Measurements from ENCODE around the gene PPM1F. TPM values are rescaled to one million over a fixed set of nuclear protein-coding genes. Genes with fewer than 3 reads are reported as not detected.
"Not testable (repeated sequence)": the region's sequence is repeated elsewhere in the genome, so short reads cannot be mapped to it uniquely, and the experiment has no call there.

The PPM1F gene
- total and polyA plus RNA-seq, 4 donors = 1.8 to 15.5 (median 8.9) TPM

DNA sequence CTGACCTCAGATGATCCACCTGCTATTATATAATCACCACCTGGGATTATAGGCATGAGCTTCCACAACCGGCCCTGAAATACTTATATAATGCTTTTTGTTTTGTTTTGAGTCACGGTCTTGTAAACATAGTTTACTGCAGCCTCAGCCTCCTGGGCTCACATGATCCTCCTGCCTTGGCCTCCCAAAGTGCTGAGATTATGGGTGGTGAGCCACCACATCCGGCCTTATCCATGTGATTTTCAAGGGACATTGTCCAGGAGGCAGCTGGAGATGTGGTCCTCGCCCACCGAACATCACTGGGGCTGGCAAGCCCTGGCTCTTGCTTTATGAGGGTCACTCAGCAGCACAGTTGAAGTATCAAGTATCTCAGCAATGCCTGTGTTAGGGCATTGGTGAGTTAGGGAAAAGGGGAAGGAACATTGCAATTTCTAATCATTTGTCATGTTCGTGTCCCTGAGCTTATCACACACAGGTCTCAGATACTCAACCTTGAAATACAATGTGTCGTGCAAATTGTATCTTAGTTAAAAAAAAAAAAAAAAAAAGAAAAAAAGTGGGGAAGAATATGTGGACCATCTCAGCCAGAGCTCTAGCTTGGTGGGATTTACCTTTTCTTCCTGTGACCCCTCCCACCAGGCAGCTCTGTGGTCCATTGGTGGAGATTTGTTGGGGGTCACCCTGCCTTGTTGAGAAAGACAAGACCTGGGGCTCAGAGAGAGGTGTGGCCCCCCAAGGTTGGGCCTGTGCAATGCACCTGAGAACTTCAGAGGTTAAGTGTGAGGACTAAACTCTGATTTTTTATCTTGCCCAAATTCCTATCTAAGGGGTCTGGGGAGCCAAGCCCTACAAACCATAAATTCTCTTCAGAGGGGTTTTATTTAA is 44.8 kb downstream of the PPM1F start:
- Histone ChIP-seq H3K27ac (ENCODE audit: low read depth in 1 of 2, low read length in 2 of 2) (no peak overlapping the region), H3K9ac (ENCODE audit: low read depth in 1 of 2, low read length in 2 of 2) (no peak overlapping the region), H3K4me1 (ENCODE audit: control insufficient read depth in 4 of 4, insufficient read depth in 4 of 4, low read length in 3 of 4) (no peaks in the 10 kb centered on the region), H3K36me3 (ENCODE audit: control insufficient read depth in 4 of 4, insufficient read depth in 3 of 4, low read depth in 1 of 4, low read length in 3 of 4) (no peaks in the 10 kb centered on the region), H3K27me3 (ENCODE audit: control insufficient read depth in 4 of 4, insufficient read depth in 4 of 4, low read length in 3 of 4) (no peaks in the 10 kb centered on the region), H3K4me3 (ENCODE audit: low read depth in 1 of 3, low read length in 3 of 3) (no peak overlapping the region), H3K9me3 (ENCODE audit: control insufficient read depth in 4 of 4, low read length in 3 of 4) (no peaks in the 10 kb centered on the region)
- TF ChIP-seq HNF4A (conservative IDR thresholded peaks at IDR 0.05) (no peak), RXRA (IDR thresholded peaks at IDR 0.05) (no peak), YY1 (IDR thresholded peaks at IDR 0.05) (no peak), EGR1 (IDR thresholded peaks at IDR 0.05; ENCODE audit: low read depth in 2 of 2) (no peak), FOXA1 (IDR thresholded peaks at IDR 0.05) (no peak), TAF1 (conservative IDR thresholded peaks at IDR 0.05) (no peak), HNF4G (IDR thresholded peaks at IDR 0.05) (no peak), NR2F2 (IDR thresholded peaks at IDR 0.05) (no peak), RAD21 (IDR thresholded peaks at IDR 0.05) (no peak), SP1 (IDR thresholded peaks at IDR 0.05) (no peak), FOXA2 (IDR thresholded peaks at IDR 0.05) (no peak), GABPA (IDR thresholded peaks at IDR 0.05 in 1 of 2, conservative IDR thresholded peaks at IDR 0.05 in 1 of 2) (no peak), JUND (IDR thresholded peaks at IDR 0.05) (no peak)
- TF ChIP-seq, protein P1, sequence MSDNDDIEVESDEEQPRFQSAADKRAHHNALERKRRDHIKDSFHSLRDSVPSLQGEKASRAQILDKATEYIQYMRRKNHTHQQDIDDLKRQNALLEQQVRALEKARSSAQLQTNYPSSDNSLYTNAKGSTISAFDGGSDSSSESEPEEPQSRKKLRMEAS (IDR thresholded peaks at IDR 0.05) = no peak
- TF ChIP-seq, protein P2, sequence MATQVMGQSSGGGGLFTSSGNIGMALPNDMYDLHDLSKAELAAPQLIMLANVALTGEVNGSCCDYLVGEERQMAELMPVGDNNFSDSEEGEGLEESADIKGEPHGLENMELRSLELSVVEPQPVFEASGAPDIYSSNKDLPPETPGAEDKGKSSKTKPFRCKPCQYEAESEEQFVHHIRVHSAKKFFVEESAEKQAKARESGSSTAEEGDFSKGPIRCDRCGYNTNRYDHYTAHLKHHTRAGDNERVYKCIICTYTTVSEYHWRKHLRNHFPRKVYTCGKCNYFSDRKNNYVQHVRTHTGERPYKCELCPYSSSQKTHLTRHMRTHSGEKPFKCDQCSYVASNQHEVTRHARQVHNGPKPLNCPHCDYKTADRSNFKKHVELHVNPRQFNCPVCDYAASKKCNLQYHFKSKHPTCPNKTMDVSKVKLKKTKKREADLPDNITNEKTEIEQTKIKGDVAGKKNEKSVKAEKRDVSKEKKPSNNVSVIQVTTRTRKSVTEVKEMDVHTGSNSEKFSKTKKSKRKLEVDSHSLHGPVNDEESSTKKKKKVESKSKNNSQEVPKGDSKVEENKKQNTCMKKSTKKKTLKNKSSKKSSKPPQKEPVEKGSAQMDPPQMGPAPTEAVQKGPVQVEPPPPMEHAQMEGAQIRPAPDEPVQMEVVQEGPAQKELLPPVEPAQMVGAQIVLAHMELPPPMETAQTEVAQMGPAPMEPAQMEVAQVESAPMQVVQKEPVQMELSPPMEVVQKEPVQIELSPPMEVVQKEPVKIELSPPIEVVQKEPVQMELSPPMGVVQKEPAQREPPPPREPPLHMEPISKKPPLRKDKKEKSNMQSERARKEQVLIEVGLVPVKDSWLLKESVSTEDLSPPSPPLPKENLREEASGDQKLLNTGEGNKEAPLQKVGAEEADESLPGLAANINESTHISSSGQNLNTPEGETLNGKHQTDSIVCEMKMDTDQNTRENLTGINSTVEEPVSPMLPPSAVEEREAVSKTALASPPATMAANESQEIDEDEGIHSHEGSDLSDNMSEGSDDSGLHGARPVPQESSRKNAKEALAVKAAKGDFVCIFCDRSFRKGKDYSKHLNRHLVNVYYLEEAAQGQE (IDR thresholded peaks at IDR 0.05) = no peak
- TF ChIP-seq, protein P3, sequence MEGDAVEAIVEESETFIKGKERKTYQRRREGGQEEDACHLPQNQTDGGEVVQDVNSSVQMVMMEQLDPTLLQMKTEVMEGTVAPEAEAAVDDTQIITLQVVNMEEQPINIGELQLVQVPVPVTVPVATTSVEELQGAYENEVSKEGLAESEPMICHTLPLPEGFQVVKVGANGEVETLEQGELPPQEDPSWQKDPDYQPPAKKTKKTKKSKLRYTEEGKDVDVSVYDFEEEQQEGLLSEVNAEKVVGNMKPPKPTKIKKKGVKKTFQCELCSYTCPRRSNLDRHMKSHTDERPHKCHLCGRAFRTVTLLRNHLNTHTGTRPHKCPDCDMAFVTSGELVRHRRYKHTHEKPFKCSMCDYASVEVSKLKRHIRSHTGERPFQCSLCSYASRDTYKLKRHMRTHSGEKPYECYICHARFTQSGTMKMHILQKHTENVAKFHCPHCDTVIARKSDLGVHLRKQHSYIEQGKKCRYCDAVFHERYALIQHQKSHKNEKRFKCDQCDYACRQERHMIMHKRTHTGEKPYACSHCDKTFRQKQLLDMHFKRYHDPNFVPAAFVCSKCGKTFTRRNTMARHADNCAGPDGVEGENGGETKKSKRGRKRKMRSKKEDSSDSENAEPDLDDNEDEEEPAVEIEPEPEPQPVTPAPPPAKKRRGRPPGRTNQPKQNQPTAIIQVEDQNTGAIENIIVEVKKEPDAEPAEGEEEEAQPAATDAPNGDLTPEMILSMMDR (IDR thresholded peaks at IDR 0.05; ENCODE audit: low read depth, low read length, missing input control) = no peak
- TF ChIP-seq, protein P4, sequence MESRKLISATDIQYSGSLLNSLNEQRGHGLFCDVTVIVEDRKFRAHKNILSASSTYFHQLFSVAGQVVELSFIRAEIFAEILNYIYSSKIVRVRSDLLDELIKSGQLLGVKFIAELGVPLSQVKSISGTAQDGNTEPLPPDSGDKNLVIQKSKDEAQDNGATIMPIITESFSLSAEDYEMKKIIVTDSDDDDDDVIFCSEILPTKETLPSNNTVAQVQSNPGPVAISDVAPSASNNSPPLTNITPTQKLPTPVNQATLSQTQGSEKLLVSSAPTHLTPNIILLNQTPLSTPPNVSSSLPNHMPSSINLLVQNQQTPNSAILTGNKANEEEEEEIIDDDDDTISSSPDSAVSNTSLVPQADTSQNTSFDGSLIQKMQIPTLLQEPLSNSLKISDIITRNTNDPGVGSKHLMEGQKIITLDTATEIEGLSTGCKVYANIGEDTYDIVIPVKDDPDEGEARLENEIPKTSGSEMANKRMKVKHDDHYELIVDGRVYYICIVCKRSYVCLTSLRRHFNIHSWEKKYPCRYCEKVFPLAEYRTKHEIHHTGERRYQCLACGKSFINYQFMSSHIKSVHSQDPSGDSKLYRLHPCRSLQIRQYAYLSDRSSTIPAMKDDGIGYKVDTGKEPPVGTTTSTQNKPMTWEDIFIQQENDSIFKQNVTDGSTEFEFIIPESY (IDR thresholded peaks at IDR 0.05) = no peak
- TF ChIP-seq, protein P5, sequence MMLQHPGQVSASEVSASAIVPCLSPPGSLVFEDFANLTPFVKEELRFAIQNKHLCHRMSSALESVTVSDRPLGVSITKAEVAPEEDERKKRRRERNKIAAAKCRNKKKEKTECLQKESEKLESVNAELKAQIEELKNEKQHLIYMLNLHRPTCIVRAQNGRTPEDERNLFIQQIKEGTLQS (IDR thresholded peaks at IDR 0.05) = no peak
- 93% methylated on average over 7 of the region's 7 CpGs for WGBS
- DNase-seq (ENCODE audit: low spot score) = no peak

DNA sequence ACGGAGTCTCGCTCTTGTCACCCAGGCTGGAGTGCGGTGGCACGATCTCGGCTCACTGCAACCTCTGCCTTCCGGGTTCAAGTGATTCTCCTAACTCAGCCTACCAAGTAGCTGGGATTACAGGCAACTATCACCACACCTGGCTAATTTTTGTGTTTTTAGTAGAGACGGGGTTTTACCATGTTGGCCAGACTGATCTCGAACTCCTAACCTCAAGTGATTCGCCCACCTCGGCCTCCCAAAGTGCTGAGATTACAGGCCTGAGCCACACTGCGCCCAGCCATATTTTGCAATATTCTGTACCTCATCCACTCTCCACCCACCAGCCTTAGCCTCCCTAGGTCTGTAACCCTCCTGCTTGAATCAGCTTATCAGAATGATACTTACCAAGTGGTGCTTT is 47.4 kb downstream of the PPM1F start:
- not testable (repeated sequence) for H3K36me3 ChIP-seq (ENCODE audit: control insufficient read depth in 4 of 4, insufficient read depth in 3 of 4, low read depth in 1 of 4, low read length in 3 of 4); H3K27me3 ChIP-seq (ENCODE audit: control insufficient read depth in 4 of 4, insufficient read depth in 4 of 4, low read length in 3 of 4); H3K9ac ChIP-seq (ENCODE audit: low read depth in 1 of 2, low read length in 2 of 2); DNase-seq (ENCODE audit: low spot score); H3K4me1 ChIP-seq (ENCODE audit: control insufficient read depth in 4 of 4, insufficient read depth in 4 of 4, low read length in 3 of 4); H3K9me3 ChIP-seq (ENCODE audit: control insufficient read depth in 4 of 4, low read length in 3 of 4); H3K4me3 ChIP-seq (ENCODE audit: low read depth in 1 of 3, low read length in 3 of 3); H3K27ac ChIP-seq (ENCODE audit: low read depth in 1 of 2, low read length in 2 of 2)
- 95% methylated on average over 11 of the region's 11 CpGs for WGBS

Data from liver (tissue), 9 donors.